HL-60 (cell line): ENCODE data around the gene NPEPL1.

Source experiments
- CTCF ChIP-seq: IDR thresholded peaks from one replicate; pipeline ENCODE4 v1.5.1; 2011; ENCODE audit warnings: low read length, control low read depth, inconsistent platforms; ENCODE audit not compliant: insufficient read depth
- POLR2AphosphoS5 ChIP-seq: IDR thresholded peaks from 2 replicates; pipeline ENCODE4 v1.6.1; 2012; ENCODE audit warnings: low read depth

GRCh38 chr20:58762120-58762519 lies 69.5 kb downstream of the NPEPL1 start:
- TF ChIP-seq CTCF (no peak), POLR2AphosphoS5 (no peak)
